ENCODE data around the gene TEX19.

Gene TEX19

DNA sequence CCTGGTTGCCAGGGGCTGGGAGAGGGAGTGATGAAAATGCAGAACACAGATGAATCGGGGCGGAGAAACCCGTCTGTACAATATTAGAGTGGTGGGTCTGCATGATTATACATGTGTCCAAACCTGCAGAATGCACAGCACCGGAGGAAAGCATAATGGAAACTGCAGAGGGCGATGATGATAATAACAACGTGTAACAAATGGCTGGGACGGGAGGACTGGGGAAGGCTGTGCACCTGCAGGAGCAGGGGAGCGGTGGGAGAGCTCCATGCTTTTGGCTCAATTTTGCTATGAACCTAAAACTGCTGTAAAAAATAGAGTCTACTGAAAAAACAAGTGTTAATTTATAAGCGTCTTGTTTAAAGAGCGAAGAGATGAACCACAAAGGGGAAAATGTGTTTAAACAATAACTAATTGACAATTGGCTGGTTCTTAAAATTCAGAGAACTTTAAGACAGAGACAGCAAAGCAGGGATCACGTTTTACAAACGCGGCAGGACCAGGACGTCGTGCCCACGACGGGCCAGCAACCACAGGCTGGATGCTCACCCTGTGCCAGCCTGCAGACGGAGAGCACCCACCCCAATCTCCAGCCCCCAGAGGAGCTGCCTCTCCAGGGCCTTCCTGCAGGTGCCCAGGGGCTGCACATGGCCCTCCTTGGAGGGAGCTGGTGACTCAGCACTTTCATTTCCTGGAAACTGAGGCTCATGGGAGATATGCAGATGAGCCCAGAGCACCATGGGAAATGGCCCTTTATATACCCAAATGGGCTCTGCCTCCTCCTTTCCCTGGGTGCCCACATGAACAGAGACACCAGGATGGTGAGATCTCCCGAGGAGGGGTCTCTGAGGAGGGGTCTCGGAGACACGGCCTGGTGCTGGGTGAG, at the start of gene TEX19:
Gene TEX19, plus strand, starts transcription at position 783 of the 886 bp plus-strand sequence. CDS start 2,904 bp downstream, outside the sequence.
- no peak for FAIRE-seq

- no peak for FAIRE-seq
Observed at GRCh38 chr17:82309656-82310570, 49.1 kb upstream of the TEX19 start.

DNA sequence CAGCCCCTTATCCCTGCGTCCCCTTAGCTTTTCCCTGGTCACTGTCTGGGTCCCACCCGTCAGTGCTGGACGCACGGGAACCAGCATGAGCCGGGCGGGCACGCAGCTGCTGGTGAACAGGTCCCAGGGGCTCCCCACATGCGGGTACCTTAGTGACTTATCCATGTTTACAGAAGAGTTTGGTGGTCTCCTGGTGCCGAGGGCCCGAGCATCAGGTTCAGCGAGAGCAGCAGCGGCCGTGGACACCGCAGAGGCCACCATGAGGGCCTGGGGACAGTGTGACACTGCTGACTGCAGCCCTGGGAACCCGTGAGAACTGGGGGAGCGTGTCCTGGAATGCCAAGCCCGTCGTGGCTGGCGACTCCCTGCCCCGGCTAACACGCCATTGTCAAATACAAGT, 48.2 kb upstream of the TEX19 start:
- FAIRE-seq = no peak

DNA sequence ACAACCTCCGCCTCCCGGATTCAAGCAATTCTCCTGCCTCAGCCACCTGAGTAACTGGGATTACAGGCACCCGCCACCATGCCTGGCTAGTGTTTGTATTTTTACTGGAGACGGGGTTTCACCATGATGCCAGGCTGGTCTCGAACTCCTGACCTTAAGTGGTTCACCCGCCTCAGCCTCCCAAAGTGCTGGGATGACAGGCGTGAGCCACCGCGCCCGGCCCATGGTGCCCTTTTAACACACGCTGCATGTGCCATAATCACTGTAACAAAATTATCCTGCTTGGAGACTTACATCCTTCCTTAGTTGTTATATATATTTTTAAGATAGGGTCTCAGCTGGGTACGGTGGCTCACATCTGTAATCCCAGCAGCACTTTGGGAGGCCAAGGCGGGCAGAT, 47.1 kb upstream of the TEX19 start:
- FAIRE-seq = no peak

GRCh38 chr17:82313195-82314011, 45.6 kb upstream of the TEX19 start:
- no peak for FAIRE-seq

GRCh38 chr17:82314012-82314726, 44.9 kb upstream of the TEX19 start:
- FAIRE-seq = no peak

DNA sequence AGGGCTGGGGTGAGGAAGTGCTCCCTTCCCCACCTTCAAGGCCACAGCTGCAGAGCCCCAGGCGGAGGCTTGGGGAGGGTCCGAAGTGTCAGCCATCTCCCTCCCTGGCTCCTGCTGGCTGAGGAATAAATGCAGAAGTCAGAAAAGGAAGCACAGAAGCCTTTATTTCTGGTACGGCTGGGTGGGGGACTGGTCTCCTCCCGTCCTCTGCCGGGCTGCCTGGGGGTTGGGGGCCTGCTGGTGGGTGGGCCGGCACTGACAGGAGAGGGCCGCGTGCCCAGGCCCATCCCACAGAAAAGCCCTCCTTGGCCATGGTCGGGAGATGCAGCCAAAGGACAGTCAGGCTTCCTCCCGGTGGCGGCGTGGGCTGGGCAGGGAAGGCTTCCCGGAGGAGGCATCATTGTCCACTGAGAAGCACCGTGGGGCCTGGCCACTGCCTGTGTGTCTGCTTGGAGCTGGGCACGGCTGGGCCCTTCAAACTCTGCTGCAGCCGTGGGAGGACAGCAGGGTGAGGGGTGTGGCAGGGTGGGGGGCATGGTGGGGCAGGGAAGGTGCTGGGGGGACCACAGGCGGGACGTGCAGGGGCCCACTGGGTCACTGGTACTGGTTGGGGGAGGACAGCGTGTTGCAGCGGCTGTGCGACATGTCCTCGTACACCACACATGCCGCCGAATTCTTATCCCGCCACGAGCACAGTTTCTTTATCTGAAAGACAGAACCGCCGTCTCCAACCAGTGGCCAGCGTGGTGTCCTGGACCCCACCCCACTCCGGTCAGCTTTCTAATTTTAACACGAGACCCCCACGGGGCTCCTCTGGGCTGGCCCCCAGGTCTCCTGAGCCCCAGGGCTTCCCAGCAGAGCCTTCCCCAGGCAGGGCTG, 44.1 kb upstream of the TEX19 start:
- FAIRE-seq = no peak

DNA sequence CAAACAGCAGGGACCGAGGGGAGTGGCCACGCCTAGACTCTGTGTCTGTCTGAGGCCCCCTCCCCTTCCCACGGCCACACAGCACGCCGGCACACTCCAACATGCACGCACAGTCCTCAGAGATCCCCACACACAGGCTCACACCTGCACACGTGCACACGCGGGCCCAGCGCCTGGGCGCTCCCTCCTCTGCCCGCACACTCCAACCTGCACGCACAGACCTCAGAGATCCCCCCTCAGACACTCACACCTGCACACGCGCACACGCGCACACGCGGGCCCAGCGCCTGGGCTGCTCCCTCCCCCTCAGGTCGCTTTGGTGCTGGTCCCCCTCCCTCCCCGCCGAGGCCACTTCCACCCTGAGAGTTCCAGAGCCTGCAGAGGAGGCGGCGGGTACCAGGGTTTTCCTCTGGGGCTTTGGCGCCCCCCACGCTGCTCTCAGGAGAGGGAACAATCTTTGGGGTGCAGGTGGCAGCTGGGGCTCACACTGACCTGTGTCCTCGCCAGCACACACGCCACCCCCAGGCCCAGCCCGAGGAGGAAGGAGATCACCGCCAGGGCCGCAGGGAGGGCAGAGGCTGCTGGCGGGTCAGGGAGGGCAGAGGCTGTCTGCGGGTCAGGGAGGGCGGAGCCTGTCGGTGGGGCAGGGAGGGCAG, 43.2 kb upstream of the TEX19 start:
- no peak for FAIRE-seq

DNA sequence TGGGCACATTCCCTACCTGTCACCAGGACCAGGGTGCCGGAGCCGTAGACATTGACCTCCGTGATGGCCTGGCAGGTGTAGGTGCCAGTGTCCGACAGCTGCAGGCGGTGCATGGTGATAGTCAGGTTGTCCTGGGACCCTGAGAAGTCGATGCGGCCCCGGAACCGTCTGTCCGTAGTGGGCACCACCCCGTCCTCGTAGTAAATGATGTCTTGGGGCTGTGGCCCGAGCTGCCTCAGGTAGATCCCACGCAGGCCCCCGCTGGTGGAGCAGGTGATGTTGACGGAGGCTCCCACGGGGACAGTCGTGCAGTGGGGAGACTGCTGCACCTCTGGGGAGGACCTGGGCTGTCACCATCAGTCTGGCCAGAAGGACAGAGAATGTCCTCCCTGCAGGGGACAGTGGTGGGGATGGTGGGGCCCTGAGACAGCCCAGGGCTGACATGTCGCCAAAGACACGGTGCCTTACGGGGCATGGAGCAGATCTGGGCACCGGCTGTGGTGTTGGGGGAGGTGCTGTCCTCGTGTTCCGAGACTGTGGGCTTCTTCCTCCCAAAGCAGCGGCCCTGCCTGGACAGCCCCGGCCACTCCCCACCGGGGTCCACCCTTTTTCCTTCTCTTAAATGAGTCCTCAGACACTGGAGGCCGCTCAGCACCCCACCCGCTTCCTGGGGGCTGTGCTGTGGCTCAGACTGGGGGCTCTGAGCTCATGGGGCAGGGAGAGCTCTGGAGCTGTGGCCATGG, 42.2 kb upstream of the TEX19 start:
- FAIRE-seq = no peak

DNA sequence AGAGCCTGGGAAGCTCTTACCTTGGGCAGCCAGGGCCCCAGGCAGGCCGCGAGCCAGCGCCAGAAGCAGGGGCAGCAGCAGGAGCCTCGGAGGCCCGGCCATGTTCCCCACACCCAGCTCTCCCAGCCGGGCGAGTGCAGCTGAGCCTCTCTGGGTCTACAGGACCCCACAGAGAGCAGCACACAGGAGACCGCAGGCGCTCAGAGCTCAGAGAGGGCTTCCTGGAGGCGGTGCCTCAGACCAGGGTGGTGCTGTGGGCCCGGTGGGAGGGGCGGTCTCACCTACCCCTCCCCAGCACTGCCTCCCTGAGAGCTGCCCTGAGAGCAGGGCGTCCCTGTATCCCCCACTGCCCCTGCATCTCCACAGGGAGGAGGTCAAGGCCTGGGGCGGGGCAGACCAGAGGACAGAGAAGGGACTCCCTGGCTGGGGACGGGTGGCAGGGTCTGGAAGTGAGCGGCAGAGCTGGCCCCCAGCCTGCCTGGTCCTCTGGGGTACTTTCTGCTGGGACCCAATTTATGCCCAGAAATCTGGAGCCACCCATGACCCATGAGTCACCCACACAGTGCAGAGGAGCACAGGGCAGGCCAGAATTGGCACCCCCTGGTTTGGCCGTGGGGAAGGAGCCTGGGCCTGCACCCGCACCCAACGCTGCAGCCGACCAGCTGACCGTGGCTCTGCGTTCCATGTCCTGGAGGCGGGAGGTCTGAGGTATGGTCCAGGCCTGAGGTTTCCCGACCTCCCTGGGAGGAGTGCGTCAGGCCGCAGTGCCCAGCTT, 41.5 kb upstream of the TEX19 start, which contains the start of gene CD7:
Gene CD7, minus strand, starts transcription at position 215 of the 775 bp plus-strand sequence. Its CDS starts 113 bp downstream, at position 102.
- no peak for FAIRE-seq

- FAIRE-seq = no peak
Observed at GRCh38 chr17:82318169-82318498, 40.9 kb upstream of the TEX19 start.

GRCh38 chr17:82318772-82319606, 40.1 kb upstream of the TEX19 start:
- FAIRE-seq = no peak

- FAIRE-seq = no peak
Observed at GRCh38 chr17:82319619-82320062, 39.4 kb upstream of the TEX19 start.

GRCh38 chr17:82320140-82320840, 38.8 kb upstream of the TEX19 start:
- FAIRE-seq = no peak

DNA sequence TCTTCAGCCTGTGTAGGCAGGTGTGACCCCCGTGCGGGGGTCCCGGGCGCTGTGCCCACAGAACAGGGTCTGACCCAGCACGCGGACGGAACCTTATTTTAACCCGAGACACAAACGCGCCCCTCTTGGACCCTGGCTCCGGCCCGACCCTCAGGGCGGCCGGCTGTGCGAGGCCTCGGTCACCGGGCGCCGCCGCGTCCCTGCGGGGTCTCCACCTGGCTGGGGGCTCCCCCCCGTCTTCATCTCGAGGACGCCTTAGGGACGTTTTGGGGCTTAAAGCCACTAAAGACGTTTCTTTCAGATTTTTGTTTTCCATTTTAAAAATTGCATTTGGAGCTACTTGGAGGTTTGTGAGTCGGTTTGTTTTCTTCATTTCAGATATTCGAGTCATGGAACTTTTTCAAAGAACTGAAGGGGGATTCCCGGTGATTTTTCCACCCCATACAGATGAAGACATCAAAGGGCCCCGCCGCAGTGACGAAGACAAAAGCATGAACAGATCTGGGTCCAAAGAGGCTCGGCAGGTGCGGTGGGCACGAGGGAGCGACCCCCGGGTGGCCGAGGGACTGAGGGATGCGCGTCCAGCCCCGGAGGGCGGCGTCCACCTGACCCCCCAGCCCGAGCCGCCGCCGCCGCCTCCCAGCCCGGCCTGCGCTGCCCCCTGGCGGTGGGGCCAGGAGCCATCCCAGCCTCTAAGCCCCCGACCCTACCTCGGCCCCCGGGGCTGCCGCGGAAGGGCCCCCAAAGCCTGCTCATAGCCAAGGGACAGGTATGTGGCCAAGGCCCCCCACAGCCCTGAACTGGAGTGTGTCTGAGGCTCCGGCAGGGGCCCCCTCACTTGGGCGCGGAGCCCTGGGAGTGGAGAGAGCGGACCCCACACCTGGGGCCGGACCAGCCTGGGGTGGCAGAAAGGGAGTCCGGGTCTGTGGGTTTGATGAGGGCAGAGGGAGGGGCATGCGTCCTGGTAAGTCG, 37.8 kb upstream of the TEX19 start:
- FAIRE-seq = no peak

- no peak for FAIRE-seq
Observed at GRCh38 chr17:82321947-82322466, 37.0 kb upstream of the TEX19 start.

Measured in endometrium (tissue), 2 donors.